ENCODE data around the gene MATR3.

DNA sequence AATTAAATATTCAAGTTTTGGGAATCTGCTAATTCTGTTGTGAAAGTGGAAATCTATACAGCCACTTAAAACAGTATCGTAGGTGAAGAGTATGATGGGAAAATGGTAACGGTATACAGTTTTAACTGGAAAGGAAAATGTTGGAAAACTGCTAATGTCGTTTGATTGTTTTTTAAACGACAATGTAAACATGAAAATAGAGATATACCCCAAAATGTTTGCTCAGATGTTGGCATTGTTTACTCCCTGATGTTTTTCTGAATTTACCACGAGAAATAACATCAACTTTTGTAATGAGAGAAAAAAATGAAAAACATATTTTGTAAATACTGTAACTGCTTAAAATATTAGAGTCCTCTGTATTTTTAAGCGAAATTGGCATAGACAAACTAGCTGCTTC lies 2.7 kb downstream of the MATR3 start:
- TF ChIP-seq, protein P1, sequence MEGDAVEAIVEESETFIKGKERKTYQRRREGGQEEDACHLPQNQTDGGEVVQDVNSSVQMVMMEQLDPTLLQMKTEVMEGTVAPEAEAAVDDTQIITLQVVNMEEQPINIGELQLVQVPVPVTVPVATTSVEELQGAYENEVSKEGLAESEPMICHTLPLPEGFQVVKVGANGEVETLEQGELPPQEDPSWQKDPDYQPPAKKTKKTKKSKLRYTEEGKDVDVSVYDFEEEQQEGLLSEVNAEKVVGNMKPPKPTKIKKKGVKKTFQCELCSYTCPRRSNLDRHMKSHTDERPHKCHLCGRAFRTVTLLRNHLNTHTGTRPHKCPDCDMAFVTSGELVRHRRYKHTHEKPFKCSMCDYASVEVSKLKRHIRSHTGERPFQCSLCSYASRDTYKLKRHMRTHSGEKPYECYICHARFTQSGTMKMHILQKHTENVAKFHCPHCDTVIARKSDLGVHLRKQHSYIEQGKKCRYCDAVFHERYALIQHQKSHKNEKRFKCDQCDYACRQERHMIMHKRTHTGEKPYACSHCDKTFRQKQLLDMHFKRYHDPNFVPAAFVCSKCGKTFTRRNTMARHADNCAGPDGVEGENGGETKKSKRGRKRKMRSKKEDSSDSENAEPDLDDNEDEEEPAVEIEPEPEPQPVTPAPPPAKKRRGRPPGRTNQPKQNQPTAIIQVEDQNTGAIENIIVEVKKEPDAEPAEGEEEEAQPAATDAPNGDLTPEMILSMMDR (conservative IDR thresholded peaks at IDR 0.05 in 1 of 2, IDR thresholded peaks at IDR 0.05 in 1 of 2; ENCODE audit: low read depth in 1 of 2, low read length in 2 of 2) = no peak
- TF ChIP-seq EZH2 (IDR thresholded peaks at IDR 0.05; ENCODE audit: low read length, missing control alignments) = no peak

Measured in fibroblast of lung (primary cell).